SK-N-SH (cell line): Measurements from ENCODE around the gene ATP13A5. TPM values are rescaled to one million over a fixed set of nuclear protein-coding genes. Genes with fewer than 3 reads are reported as not detected.

Source experiments
- CTCF ChIA-PET: fragments of 300-600, 350-600 bp; formaldehyde crosslinking; extraction: SDS; loops from one replicate; lab custom pipeline; 2021; lab: Yijun Ruan, JAX
- POLR2A ChIA-PET: fragments of 350-600 bp; sonication (Branson Sonifier 250); formaldehyde crosslinking; extraction: SDS; loops from one replicate; lab custom pipeline; 2020; ENCODE audit warnings: antibody characterized with exemption, inconsistent platforms; lab: Yijun Ruan, JAX
- DNase-seq: peaks from one replicate; pipeline ENCODE4 v3.0.0; 2012
- H2AFZ ChIP-seq: fragments of 200-600 bp; sonication (generic); 2 replicates; pipeline ENCODE4 v1.8.1; 2016; ENCODE audit warnings: antibody characterized with exemption, mild to moderate bottlenecking, low read depth
- H3F3A ChIP-seq: fragments of 200-600 bp; sonication (generic); replicated peaks from 2 replicates; pipeline ENCODE3; 2016; ENCODE audit warnings: antibody characterized with exemption, mild to moderate bottlenecking; ENCODE audit not compliant: insufficient read depth
- H3K27ac ChIP-seq, 2 experiments: fragments of 200-500 bp in 1 of 2; fragments of 200-600 bp in 1 of 2; sonication (Bioruptor generic) in 1 of 2; sonication (generic), shearing (Covaris generic) in 1 of 2; 2 replicates each; pipeline versions ENCODE4 v1.5.1 to v1.6.1; 2014 to 2016; ENCODE audit warnings: low read depth in 2 of 2, inconsistent platforms in 1 of 2, low read length in 1 of 2, mild to moderate bottlenecking in 1 of 2, mixed read lengths in 1 of 2
- H3K27me3 ChIP-seq: fragments of 200-600 bp; sonication (generic), shearing (Covaris generic); 2 replicates; pipeline ENCODE4 v1.6.1; 2016; ENCODE audit warnings: mixed run types; ENCODE audit not compliant: insufficient read depth
- H3K36me3 ChIP-seq, 2 experiments: fragments of 200-500 bp in 1 of 2; fragments of 200-600 bp in 1 of 2; sonication (Bioruptor generic) in 1 of 2; sonication (generic) in 1 of 2; replicated peaks in 1 of 2; 2 replicates each; pipeline versions ENCODE3 to v1.5.1; 2014 to 2016; ENCODE audit warnings: low read length in 1 of 2, mild to moderate bottlenecking in 1 of 2; ENCODE audit not compliant: insufficient read depth in 2 of 2, control insufficient read depth in 1 of 2
- H3K4me1 ChIP-seq, 2 experiments: fragments of 200-500 bp in 1 of 2; fragments of 200-600 bp in 1 of 2; sonication (Bioruptor generic) in 1 of 2; sonication (generic), shearing (Covaris generic) in 1 of 2; 2 replicates each; pipeline versions ENCODE4 v1.5.1 to v1.6.1; 2014 to 2016; ENCODE audit warnings: low read depth in 1 of 2, low read length in 1 of 2, mixed run types in 1 of 2; ENCODE audit not compliant: insufficient read depth in 2 of 2, control insufficient read depth in 1 of 2
- H3K4me2 ChIP-seq: fragments of 200-600 bp; sonication (generic), shearing (Covaris generic); 2 replicates; pipeline ENCODE4 v1.6.1; 2017; ENCODE audit warnings: mixed run types
- H3K4me3 ChIP-seq, 2 experiments: fragments of 200-500 bp in 1 of 2; fragments of 200-600 bp in 1 of 2; sonication (Bioruptor generic) in 1 of 2; sonication (generic), shearing (Covaris generic) in 1 of 2; 2 replicates each; pipeline versions ENCODE4 v1.5.1 to v1.8.1; 2014 to 2016; ENCODE audit warnings: low read depth in 2 of 2, inconsistent platforms in 1 of 2, low read length in 1 of 2, mild to moderate bottlenecking in 1 of 2, mixed read lengths in 1 of 2, moderate library complexity in 1 of 2
- H3K79me2 ChIP-seq: fragments of 200-600 bp; sonication (generic); 2 replicates; pipeline ENCODE4 v1.8.1; 2017; ENCODE audit warnings: mild to moderate bottlenecking; ENCODE audit not compliant: insufficient read depth
- H3K9ac ChIP-seq: fragments of 200-600 bp; sonication (generic); 2 replicates; pipeline ENCODE4 v1.6.1; 2017; ENCODE audit warnings: mixed run types
- H3K9me2 ChIP-seq: fragments of 200-600 bp; sonication (generic); 2 replicates; pipeline ENCODE4 v1.6.1; 2017; ENCODE audit warnings: mixed run types
- H3K9me3 ChIP-seq: fragments of 200-600 bp; sonication (generic); 2 replicates; pipeline ENCODE4 v1.6.1; 2017; ENCODE audit warnings: mixed run types, mild to moderate bottlenecking, moderate library complexity
- H4K20me1 ChIP-seq: fragments of 200-600 bp; sonication (generic); 2 replicates; pipeline ENCODE4 v1.6.1; 2017; ENCODE audit warnings: mild to moderate bottlenecking, mixed run types; ENCODE audit not compliant: insufficient read depth
- ELF1 ChIP-seq: IDR thresholded peaks from 2 replicates; pipeline ENCODE4 v1.4.0; 2012
- EP300 ChIP-seq, 2 experiments: IDR thresholded peaks; 2 replicates each; pipeline versions ENCODE4 v1.4.0 to v1.6.1; 2012; ENCODE audit warnings: borderline replicate concordance in 1 of 2, low read depth in 1 of 2, low read length in 1 of 2
- EZH2phosphoT487 ChIP-seq: fragments of 200-600 bp; sonication (generic); IDR thresholded peaks from 2 replicates; pipeline ENCODE4 v1.6.1; 2017; ENCODE audit warnings: low read depth, mixed run types, mild to moderate bottlenecking, antibody characterized with exemption, moderate library complexity, borderline replicate concordance
- FOXJ3 ChIP-seq: sonication (generic); formaldehyde crosslinking; IDR thresholded peaks from 2 replicates; pipeline ENCODE4 v1.5.1; 2020; ENCODE audit warnings: mild to moderate bottlenecking, missing genetic modification reagents
- GATA2 ChIP-seq: sonication (generic); formaldehyde crosslinking; IDR thresholded peaks from 2 replicates; pipeline ENCODE4 v1.5.0; 2020; ENCODE audit warnings: mild to moderate bottlenecking, missing genetic modification reagents
- RCOR1 ChIP-seq: fragments of 150-350 bp; IDR thresholded peaks from 2 replicates; pipeline ENCODE4 v1.6.1; 2017; ENCODE audit warnings: antibody characterized with exemption, low read length
- RFX5 ChIP-seq: IDR thresholded peaks from 2 replicates; pipeline ENCODE4 v1.6.1; 2012; ENCODE audit warnings: mild to moderate bottlenecking, improper control_type of control experiment, low read length
- RXRA ChIP-seq: IDR thresholded peaks from 2 replicates; pipeline ENCODE4 v1.4.0; 2012; ENCODE audit warnings: low read depth, mild to moderate bottlenecking, borderline replicate concordance
- WGBS: methylation state at CpG from one replicate; pipeline ENCODE4 v1.1.6; 2017; ENCODE audit warnings: low lambda C conversion rate; 5-methylcytosine and 5-hydroxymethylcytosine counted together
- polyA plus RNA-seq, 3 experiments: library from polyadenylated mRNA; depleted of rRNA; stranded (reverse); fragments of >200 nt; gene quantifications; 2 replicates each; pipeline ENCODE4 v1.2.3, GENCODE V29; 2012
- TF ChIP-seq, protein P1 (sequence below): IDR thresholded peaks from 2 replicates; pipeline ENCODE4; 2012
- TF ChIP-seq, protein P2 (sequence below): fragments of 150-350 bp; IDR thresholded peaks from 2 replicates; pipeline ENCODE4 v1.6.1; 2016; ENCODE audit warnings: mild to moderate bottlenecking, low read depth, low read length
- TF ChIP-seq, protein P3 (sequence below): IDR thresholded peaks from 2 replicates; pipeline ENCODE4 v1.4.0; 2012; ENCODE audit warnings: low read depth, borderline replicate concordance
- TF ChIP-seq, protein P4 (sequence below): IDR thresholded peaks from 2 replicates; pipeline ENCODE4 v1.6.1; 2012; ENCODE audit warnings: mild to moderate bottlenecking, low read depth, low read length, moderate library complexity
- TF ChIP-seq, protein P5 (sequence below): fragments of 150-350 bp; IDR thresholded peaks from 2 replicates; pipeline ENCODE4 v1.6.1; 2017; ENCODE audit warnings: antibody characterized with exemption, low read length, low read depth, borderline replicate concordance

ATP13A5 gene
- polyA plus RNA-seq, 1 of the 3 experiments (the other 2 are of a cell fraction): not detected

DNA sequence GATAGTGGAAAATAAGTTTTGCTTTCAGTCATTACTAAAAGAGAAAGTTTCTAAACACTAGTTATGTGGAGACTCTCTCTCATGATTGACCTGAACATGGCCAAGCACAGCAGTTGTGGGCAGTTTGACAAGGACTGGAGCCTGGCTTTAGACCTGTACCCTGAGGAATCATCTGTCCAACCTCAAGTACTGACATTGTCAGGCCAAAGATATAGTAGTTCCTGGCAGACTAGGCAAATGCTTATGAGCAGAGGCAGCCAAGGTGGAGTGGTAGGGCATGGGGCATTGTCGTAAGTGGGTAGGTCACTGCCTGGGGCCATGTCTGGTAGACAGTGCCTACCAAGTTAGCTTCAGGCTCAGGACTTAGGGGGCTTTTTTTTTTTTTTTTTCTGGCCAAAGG, 116.6 kb downstream of the ATP13A5 start (continued):
- TF ChIP-seq, protein P1, sequence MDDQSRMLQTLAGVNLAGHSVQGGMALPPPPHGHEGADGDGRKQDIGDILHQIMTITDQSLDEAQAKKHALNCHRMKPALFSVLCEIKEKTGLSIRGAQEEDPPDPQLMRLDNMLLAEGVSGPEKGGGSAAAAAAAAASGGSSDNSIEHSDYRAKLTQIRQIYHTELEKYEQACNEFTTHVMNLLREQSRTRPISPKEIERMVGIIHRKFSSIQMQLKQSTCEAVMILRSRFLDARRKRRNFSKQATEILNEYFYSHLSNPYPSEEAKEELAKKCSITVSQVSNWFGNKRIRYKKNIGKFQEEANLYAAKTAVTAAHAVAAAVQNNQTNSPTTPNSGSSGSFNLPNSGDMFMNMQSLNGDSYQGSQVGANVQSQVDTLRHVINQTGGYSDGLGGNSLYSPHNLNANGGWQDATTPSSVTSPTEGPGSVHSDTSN: no peak
- TF ChIP-seq, all 33 proteins: peak for 0

DNA sequence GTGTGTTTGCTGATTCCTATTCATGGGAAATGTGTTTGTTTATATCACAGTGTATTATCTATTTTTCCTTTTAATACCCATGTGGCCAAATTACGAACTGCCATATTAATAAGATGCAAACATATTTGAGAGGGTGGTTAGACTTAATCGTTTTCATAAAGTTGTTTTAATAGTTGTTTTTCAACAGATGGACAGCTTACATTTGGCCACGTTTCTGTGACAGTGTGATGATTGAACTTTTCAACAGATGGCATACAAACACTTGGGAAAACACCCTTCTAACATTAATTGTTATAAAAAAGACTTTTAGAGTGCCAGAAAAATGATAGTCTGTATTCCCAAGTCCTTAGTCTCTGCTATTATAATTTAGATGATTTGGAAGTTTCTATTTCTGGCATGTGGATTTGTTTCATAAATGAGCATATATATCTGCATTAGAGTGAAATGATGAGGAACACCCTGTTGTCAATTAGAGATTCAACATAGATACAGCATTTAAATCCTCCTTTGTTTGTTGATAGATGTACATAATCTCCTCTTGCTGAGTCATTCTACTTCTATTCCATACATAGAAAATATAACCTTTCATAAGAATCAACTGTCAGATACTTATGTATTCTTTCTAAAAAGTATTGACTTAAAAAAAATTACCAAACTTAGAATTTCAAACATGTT, 124.4 kb downstream of the ATP13A5 start:
- no peaks in the 10 kb centered on the region for H3K27me3 ChIP-seq
- TF ChIP-seq GATA2 (CRISPR knock-in tag): no peak
- TF ChIP-seq RFX5: no peak
- ChIA-PET CTCF (no interaction called here), POLR2A (no interaction called here)
- no peaks in the 10 kb centered on the region for H4K20me1 ChIP-seq
- H3K4me3 ChIP-seq: no peak overlapping the region
- H3K79me2 ChIP-seq: no peaks in the 10 kb centered on the region
- no peak overlapping the region for H3K27ac ChIP-seq
- H3K9me2 ChIP-seq: no peaks in the 10 kb centered on the region
- H3K9ac ChIP-seq: no peak overlapping the region
- H3K36me3 ChIP-seq: no peaks in the 10 kb centered on the region
- H3K4me1 ChIP-seq: no peaks in the 10 kb centered on the region
- H3F3A ChIP-seq: no peaks in the 10 kb centered on the region
- H3K4me2 ChIP-seq: no peak overlapping the region
- H2AFZ ChIP-seq: no peak overlapping the region
- 14% methylated on average over 3 of the region's 3 CpGs for WGBS
- H3K9me3 ChIP-seq: peaks cover 3% of the 10 kb centered on the region; the same call in 1 of the 2 replicates
- DNase-seq: no peak

DNA sequence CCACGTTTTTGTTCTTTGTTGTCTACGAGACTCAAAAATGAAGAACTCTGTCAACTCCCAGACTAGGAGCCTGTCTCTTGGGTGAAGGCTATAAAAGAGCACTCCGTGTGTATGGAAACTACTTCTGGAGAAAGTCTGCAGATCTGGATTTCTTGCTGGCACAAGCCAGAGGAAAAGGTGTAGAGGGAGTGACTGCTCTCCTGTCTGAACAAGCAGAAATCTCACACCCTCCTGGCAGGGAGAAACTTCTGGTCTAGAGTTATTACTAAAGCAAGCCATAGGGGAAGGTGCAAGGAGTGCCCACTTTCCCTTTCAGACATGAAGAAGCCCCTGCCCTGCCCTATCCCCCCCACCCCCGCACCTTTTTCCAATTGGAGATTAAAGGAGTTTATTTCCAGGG, 128.1 kb downstream of the ATP13A5 start:
- Histone ChIP-seq H3K9me2 (no peaks in the 10 kb centered on the region), H3K9ac (no peak overlapping the region), H3K27ac (no peak overlapping the region), H3K36me3 (no peaks in the 10 kb centered on the region), H3K27me3 (no peaks in the 10 kb centered on the region), H3K4me1 (no peaks in the 10 kb centered on the region), H3K4me2 (no peak overlapping the region), H3F3A (no peaks in the 10 kb centered on the region), H3K79me2 (no peaks in the 10 kb centered on the region), H2AFZ (no peak overlapping the region), H3K9me3 (peaks cover 3% of the 10 kb centered on the region; the same call in 1 of the 2 replicates), H4K20me1 (no peaks in the 10 kb centered on the region), H3K4me3 (no peak overlapping the region)
- WGBS: 11% methylated on average over 4 of the region's 4 CpGs
- ChIA-PET CTCF (no interaction called here), POLR2A (no interaction called here)
- DNase-seq: no peak
- TF ChIP-seq EP300 (IDR thresholded peaks at IDR 0.05; ENCODE audit: borderline replicate concordance in 1 of 2, low read depth in 1 of 2, low read length in 1 of 2): no peak
- TF ChIP-seq ELF1: no peak
- no peak for TF ChIP-seq FOXJ3 (CRISPR knock-in tag)
- no peak for TF ChIP-seq RCOR1
- TF ChIP-seq, protein P2, sequence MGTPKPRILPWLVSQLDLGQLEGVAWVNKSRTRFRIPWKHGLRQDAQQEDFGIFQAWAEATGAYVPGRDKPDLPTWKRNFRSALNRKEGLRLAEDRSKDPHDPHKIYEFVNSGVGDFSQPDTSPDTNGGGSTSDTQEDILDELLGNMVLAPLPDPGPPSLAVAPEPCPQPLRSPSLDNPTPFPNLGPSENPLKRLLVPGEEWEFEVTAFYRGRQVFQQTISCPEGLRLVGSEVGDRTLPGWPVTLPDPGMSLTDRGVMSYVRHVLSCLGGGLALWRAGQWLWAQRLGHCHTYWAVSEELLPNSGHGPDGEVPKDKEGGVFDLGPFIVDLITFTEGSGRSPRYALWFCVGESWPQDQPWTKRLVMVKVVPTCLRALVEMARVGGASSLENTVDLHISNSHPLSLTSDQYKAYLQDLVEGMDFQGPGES: no peak
- TF ChIP-seq, protein P3, sequence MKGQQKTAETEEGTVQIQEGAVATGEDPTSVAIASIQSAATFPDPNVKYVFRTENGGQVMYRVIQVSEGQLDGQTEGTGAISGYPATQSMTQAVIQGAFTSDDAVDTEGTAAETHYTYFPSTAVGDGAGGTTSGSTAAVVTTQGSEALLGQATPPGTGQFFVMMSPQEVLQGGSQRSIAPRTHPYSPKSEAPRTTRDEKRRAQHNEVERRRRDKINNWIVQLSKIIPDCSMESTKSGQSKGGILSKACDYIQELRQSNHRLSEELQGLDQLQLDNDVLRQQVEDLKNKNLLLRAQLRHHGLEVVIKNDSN: no peak
- TF ChIP-seq, protein P4, sequence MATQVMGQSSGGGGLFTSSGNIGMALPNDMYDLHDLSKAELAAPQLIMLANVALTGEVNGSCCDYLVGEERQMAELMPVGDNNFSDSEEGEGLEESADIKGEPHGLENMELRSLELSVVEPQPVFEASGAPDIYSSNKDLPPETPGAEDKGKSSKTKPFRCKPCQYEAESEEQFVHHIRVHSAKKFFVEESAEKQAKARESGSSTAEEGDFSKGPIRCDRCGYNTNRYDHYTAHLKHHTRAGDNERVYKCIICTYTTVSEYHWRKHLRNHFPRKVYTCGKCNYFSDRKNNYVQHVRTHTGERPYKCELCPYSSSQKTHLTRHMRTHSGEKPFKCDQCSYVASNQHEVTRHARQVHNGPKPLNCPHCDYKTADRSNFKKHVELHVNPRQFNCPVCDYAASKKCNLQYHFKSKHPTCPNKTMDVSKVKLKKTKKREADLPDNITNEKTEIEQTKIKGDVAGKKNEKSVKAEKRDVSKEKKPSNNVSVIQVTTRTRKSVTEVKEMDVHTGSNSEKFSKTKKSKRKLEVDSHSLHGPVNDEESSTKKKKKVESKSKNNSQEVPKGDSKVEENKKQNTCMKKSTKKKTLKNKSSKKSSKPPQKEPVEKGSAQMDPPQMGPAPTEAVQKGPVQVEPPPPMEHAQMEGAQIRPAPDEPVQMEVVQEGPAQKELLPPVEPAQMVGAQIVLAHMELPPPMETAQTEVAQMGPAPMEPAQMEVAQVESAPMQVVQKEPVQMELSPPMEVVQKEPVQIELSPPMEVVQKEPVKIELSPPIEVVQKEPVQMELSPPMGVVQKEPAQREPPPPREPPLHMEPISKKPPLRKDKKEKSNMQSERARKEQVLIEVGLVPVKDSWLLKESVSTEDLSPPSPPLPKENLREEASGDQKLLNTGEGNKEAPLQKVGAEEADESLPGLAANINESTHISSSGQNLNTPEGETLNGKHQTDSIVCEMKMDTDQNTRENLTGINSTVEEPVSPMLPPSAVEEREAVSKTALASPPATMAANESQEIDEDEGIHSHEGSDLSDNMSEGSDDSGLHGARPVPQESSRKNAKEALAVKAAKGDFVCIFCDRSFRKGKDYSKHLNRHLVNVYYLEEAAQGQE: no peak
- TF ChIP-seq, protein P5, sequence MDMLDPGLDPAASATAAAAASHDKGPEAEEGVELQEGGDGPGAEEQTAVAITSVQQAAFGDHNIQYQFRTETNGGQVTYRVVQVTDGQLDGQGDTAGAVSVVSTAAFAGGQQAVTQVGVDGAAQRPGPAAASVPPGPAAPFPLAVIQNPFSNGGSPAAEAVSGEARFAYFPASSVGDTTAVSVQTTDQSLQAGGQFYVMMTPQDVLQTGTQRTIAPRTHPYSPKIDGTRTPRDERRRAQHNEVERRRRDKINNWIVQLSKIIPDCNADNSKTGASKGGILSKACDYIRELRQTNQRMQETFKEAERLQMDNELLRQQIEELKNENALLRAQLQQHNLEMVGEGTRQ: no peak
- TF ChIP-seq RXRA: no peak
- TF ChIP-seq EZH2phosphoT487: no peak
- TF ChIP-seq GATA2 (CRISPR knock-in tag): no peak
